Measurements from ENCODE around the gene HSD17B4. TPM values are rescaled to one million over a fixed set of nuclear protein-coding genes. Genes with fewer than 3 reads are reported as not detected.

Gene HSD17B4
- total and polyA plus RNA-seq, 2 donors (not counting 1 experiment from before 2014, with no cell fraction given), result 187 to 340 TPM

DNA sequence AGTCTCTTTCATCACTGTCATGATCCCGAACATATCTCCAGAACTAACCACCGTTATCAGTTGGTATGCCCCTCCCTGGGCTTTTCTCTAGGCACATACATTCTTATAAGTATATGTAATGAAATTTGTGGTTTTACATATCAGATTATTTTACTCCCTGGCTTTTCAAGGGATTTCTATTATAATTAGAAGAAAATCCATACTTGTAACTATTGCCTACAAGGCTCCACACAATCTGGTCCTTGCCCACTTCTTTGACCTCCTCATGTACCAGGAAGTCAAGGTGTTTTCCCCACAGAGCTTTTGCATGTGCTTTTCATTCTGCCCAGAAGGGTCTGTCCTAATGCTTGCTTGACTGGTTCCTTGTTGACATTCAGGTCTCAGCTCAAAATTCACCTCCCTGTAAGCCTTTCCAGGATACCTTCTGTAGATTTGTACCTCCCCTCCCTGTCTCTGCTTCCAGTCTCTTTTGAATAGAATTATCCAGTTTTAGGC lies 33.6 kb upstream of the HSD17B4 start:
- Histone ChIP-seq H3K4me1 (ENCODE audit: control insufficient read depth, extremely low read depth, insufficient read depth, low read length) (no peaks in the 10 kb centered on the region), H4K20me1 (ENCODE audit: control insufficient read depth, extremely low read depth, insufficient read depth, low read length) (no peaks in the 10 kb centered on the region), H3K9ac (ENCODE audit: insufficient read depth, low read length) (no peak overlapping the region), H2AFZ (ENCODE audit: low read length) (no peak overlapping the region), H3K36me3 (ENCODE audit: control insufficient read depth, insufficient read depth, low read length) (no peaks in the 10 kb centered on the region), H3K9me3 (ENCODE audit: control insufficient read depth, insufficient read depth, low read depth, low read length) (no peaks in the 10 kb centered on the region), H3K4me2 (ENCODE audit: extremely low read depth, insufficient read depth, low read length) (no peak overlapping the region), H3K27ac (ENCODE audit: insufficient read depth, low read length) (no peak overlapping the region), H3K4me3 (replicated peaks in 1 of 4; ENCODE audit: control extremely low read depth in 1 of 4, insufficient read depth in 1 of 4, low read depth in 3 of 4, low read length in 4 of 4) (no peak overlapping the region), H3K79me2 (ENCODE audit: control insufficient read depth, insufficient read depth, low read length) (no peaks in the 10 kb centered on the region), H3K27me3 (ENCODE audit: control insufficient read depth, insufficient read depth, low read length) (peaks cover under 1% of the 10 kb centered on the region)
- peak in 1 of 2 donors; percentile 85 for DNase-seq (ENCODE audit: low read depth in 2 of 2)
- TF ChIP-seq CTCF (conservative IDR thresholded peaks at IDR 0.05 in 1 of 2, IDR thresholded peaks at IDR 0.05 in 1 of 2; ENCODE audit: low read depth in 1 of 2, low read length in 2 of 2) (no peak), EZH2 (IDR thresholded peaks at IDR 0.05; ENCODE audit: low read length, missing control alignments) (no peak)

- H3K79me2 ChIP-seq (ENCODE audit: control insufficient read depth, insufficient read depth, low read length), result no peaks in the 10 kb centered on the region
- no peak overlapping the region for H2AFZ ChIP-seq (ENCODE audit: low read length)
- H3K36me3 ChIP-seq (ENCODE audit: control insufficient read depth, insufficient read depth, low read length), result no peaks in the 10 kb centered on the region
- TF ChIP-seq CTCF (conservative IDR thresholded peaks at IDR 0.05 in 1 of 2, IDR thresholded peaks at IDR 0.05 in 1 of 2; ENCODE audit: low read depth in 1 of 2, low read length in 2 of 2), result no peak
- TF ChIP-seq EZH2 (IDR thresholded peaks at IDR 0.05; ENCODE audit: low read length, missing control alignments), result no peak
- DNase-seq (ENCODE audit: low read depth in 2 of 2), result no peak
- H3K27me3 ChIP-seq (ENCODE audit: control insufficient read depth, insufficient read depth, low read length), result peaks cover 3% of the 10 kb centered on the region
- H4K20me1 ChIP-seq (ENCODE audit: control insufficient read depth, extremely low read depth, insufficient read depth, low read length), result no peaks in the 10 kb centered on the region
- no peak overlapping the region for H3K4me2 ChIP-seq (ENCODE audit: extremely low read depth, insufficient read depth, low read length)
- no peak overlapping the region for H3K4me3 ChIP-seq (replicated peaks in 1 of 4; ENCODE audit: control extremely low read depth in 1 of 4, insufficient read depth in 1 of 4, low read depth in 3 of 4, low read length in 4 of 4)
- H3K4me1 ChIP-seq (ENCODE audit: control insufficient read depth, extremely low read depth, insufficient read depth, low read length), result no peaks in the 10 kb centered on the region
- no peaks in the 10 kb centered on the region for H3K9me3 ChIP-seq (ENCODE audit: control insufficient read depth, insufficient read depth, low read depth, low read length)
- no peak overlapping the region for H3K9ac ChIP-seq (ENCODE audit: insufficient read depth, low read length)
- H3K27ac ChIP-seq (ENCODE audit: insufficient read depth, low read length), result no peak overlapping the region
These were observed 32.1 kb upstream of the HSD17B4 start for GRCh38 chr5:119420169-119420568.

- Histone ChIP-seq H3K4me3 (replicated peaks in 1 of 4; ENCODE audit: control extremely low read depth in 1 of 4, insufficient read depth in 1 of 4, low read depth in 3 of 4, low read length in 4 of 4) (no peak overlapping the region), H3K9me3 (ENCODE audit: control insufficient read depth, insufficient read depth, low read depth, low read length) (no peaks in the 10 kb centered on the region), H3K27ac (ENCODE audit: insufficient read depth, low read length) (no peak overlapping the region), H2AFZ (ENCODE audit: low read length) (no peak overlapping the region), H3K27me3 (ENCODE audit: control insufficient read depth, insufficient read depth, low read length) (peaks cover 5% of the 10 kb centered on the region), H3K9ac (ENCODE audit: insufficient read depth, low read length) (no peak overlapping the region), H3K4me2 (ENCODE audit: extremely low read depth, insufficient read depth, low read length) (no peak overlapping the region), H4K20me1 (ENCODE audit: control insufficient read depth, extremely low read depth, insufficient read depth, low read length) (no peaks in the 10 kb centered on the region), H3K4me1 (ENCODE audit: control insufficient read depth, extremely low read depth, insufficient read depth, low read length) (no peaks in the 10 kb centered on the region), H3K36me3 (ENCODE audit: control insufficient read depth, insufficient read depth, low read length) (no peaks in the 10 kb centered on the region), H3K79me2 (ENCODE audit: control insufficient read depth, insufficient read depth, low read length) (no peaks in the 10 kb centered on the region)
- no peak for DNase-seq (ENCODE audit: low read depth in 2 of 2)
- no peak for TF ChIP-seq EZH2 (IDR thresholded peaks at IDR 0.05; ENCODE audit: low read length, missing control alignments)
- TF ChIP-seq CTCF (conservative IDR thresholded peaks at IDR 0.05 in 1 of 2, IDR thresholded peaks at IDR 0.05 in 1 of 2; ENCODE audit: low read depth in 1 of 2, low read length in 2 of 2), result no peak
These were observed 26.2 kb upstream of the HSD17B4 start for GRCh38 chr5:119426057-119426456.

Data from fibroblast of lung (primary cell).